ENCODE results near the gene SNX1.

Gene SNX1

GRCh38 chr15:64144565-64145281 is 48.9 kb downstream of the SNX1 start:
- no peak for DNase-seq (ENCODE audit: low read depth in 2 of 2, low spot score in 1 of 2)

- no peak for DNase-seq (ENCODE audit: low read depth in 2 of 2, low spot score in 1 of 2)
These were observed 50.3 kb downstream of the SNX1 start for GRCh38 chr15:64146041-64146440.

GRCh38 chr15:64146520-64146884 is 50.7 kb downstream of the SNX1 start:
- DNase-seq (ENCODE audit: low read depth in 2 of 2, low spot score in 1 of 2), result no peak

GRCh38 chr15:64146885-64147681 is 51.3 kb downstream of the SNX1 start:
- no peak for DNase-seq (ENCODE audit: low read depth in 2 of 2, low spot score in 1 of 2)

GRCh38 chr15:64148168-64148567 is 52.4 kb downstream of the SNX1 start:
- DNase-seq (ENCODE audit: low read depth in 2 of 2, low spot score in 1 of 2), result no peak

GRCh38 chr15:64148581-64148980 is 52.8 kb downstream of the SNX1 start:
- DNase-seq (ENCODE audit: low read depth in 2 of 2, low spot score in 1 of 2), result no peak

- DNase-seq (ENCODE audit: low read depth in 2 of 2, low spot score in 1 of 2), result no peak
These were observed 53.6 kb downstream of the SNX1 start for GRCh38 chr15:64149424-64149823.

GRCh38 chr15:64149893-64150578 is 54.3 kb downstream of the SNX1 start:
- DNase-seq (ENCODE audit: low read depth in 2 of 2, low spot score in 1 of 2), result no peak

GRCh38 chr15:64151727-64152506 is 56.1 kb downstream of the SNX1 start, which contains the start of gene SNX22:
TSS of gene SNX22 (plus strand) at chr15:64151731. CDS start at chr15:64151776, 45 bp downstream.
- DNase-seq (ENCODE audit: low read depth in 2 of 2, low spot score in 1 of 2), result no peak

- DNase-seq (ENCODE audit: low read depth in 2 of 2, low spot score in 1 of 2), result no peak
These were observed 57.0 kb downstream of the SNX1 start for GRCh38 chr15:64152507-64153387.

- peak; percentile 71 to 93 for DNase-seq (ENCODE audit: low read depth in 2 of 2, low spot score in 1 of 2)
These were observed 57.9 kb downstream of the SNX1 start for GRCh38 chr15:64153480-64154367.

GRCh38 chr15:64155802-64156651 is 60.2 kb downstream of the SNX1 start:
- DNase-seq (ENCODE audit: low read depth in 2 of 2, low spot score in 1 of 2), result no peak

- no peak for DNase-seq (ENCODE audit: low read depth in 2 of 2, low spot score in 1 of 2)
These were observed 61.0 kb downstream of the SNX1 start for GRCh38 chr15:64156652-64157331.

GRCh38 chr15:64157599-64158125 is 61.9 kb downstream of the SNX1 start:
- DNase-seq (ENCODE audit: low read depth in 2 of 2, low spot score in 1 of 2), result no peak

- DNase-seq (ENCODE audit: low read depth in 2 of 2, low spot score in 1 of 2), result no peak
These were observed 62.8 kb downstream of the SNX1 start for GRCh38 chr15:64158363-64159134.

GRCh38 chr15:64161688-64162477 is 66.1 kb downstream of the SNX1 start:
- DNase-seq (ENCODE audit: low read depth in 2 of 2, low spot score in 1 of 2), result no peak
